ENCODE results near the gene MRPL27.

GRCh38 chr17:50393700-50394099, 20.7 kb upstream of the MRPL27 start:
- TF ChIP-seq CTCF (IDR thresholded peaks at IDR 0.05), result no peak
- no peak for TF ChIP-seq EP300 (IDR thresholded peaks at IDR 0.05)
- TF ChIP-seq POLR2A (IDR thresholded peaks at IDR 0.05), result no peak
- no peak for TF ChIP-seq POLR2AphosphoS5 (IDR thresholded peaks at IDR 0.05)

Measured in upper lobe of left lung (tissue), 4 donors.